ENCODE measurements around the gene CCDC158.

Gene CCDC158

DNA sequence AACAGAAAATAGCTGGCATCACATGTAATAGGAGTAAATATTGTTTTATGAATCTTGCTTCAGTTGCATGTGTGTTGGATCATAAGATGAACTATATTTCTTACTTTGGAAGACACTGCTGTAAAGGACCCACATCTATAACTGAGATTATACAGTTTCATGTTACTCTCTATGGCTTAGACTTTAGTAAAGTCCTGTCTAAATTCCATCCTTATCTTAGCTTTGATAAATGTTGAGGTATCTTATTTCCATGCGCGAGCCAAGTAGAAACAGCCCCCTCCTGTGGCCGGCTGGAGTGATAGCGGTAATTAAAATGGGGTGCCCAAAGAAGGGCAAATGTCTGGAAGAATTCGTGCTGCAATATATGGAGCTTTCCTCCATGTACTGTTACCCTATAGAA, 43.0 kb downstream of the CCDC158 start:
- no peak overlapping the region for H3K4me3 ChIP-seq
- H4K20me1 ChIP-seq: no peaks in the 10 kb centered on the region
- no peak for TF ChIP-seq Cebpa-rat (IDR thresholded peaks at IDR 0.05)
- H3K36me3 ChIP-seq: no peaks in the 10 kb centered on the region
- H3K4me2 ChIP-seq: no peak overlapping the region
- no peaks in the 10 kb centered on the region for H3K27me3 ChIP-seq
- peaks cover 10 to 17% (median 11%) of the 10 kb centered on the region in 11 experiments for H3K9me3 ChIP-seq (replicated peaks in 1 of 11)
- peaks cover 0 to 9% (median 0%) of the 10 kb centered on the region in 10 experiments; a peak in 2 of 20 replicates for H3K4me1 ChIP-seq
- no peak overlapping the region for H3K27ac ChIP-seq
- no peak overlapping the region for H3K9ac ChIP-seq

DNA sequence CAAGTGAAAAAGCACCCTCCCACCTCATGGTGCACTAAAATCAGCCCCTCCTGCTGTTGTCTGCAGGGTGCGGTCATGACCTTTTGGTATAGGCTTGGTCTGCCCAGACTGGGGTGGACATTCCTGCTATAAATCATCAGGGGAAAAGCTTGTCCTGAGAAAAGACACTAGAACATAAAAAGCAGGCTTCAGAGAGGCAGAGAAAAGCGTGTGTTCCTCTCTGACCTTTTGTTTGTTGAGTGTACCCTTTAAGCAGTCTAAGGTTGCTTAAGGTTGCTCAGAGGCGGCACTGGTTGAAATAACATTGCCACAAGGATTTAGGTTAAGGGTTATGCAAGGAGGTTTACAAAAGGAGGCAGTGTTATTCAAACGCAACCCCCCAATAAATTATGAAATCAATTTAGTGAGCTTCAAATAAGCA, 43.5 kb downstream of the CCDC158 start:
- no peak overlapping the region for H3K27ac ChIP-seq
- H3K9ac ChIP-seq: no peak overlapping the region
- H3K4me3 ChIP-seq: no peak overlapping the region
- no peaks in the 10 kb centered on the region for H4K20me1 ChIP-seq
- H3K4me2 ChIP-seq: no peak overlapping the region
- peaks cover 10 to 17% (median 11%) of the 10 kb centered on the region in 11 experiments for H3K9me3 ChIP-seq (replicated peaks in 1 of 11)
- no peaks in the 10 kb centered on the region for H3K27me3 ChIP-seq
- H3K4me1 ChIP-seq: peaks cover 0 to 8% (median 0%) of the 10 kb centered on the region in 10 experiments; a peak in 2 of 20 replicates
- TF ChIP-seq Cebpa-rat (IDR thresholded peaks at IDR 0.05): no peak
- no peaks in the 10 kb centered on the region for H3K36me3 ChIP-seq

DNA sequence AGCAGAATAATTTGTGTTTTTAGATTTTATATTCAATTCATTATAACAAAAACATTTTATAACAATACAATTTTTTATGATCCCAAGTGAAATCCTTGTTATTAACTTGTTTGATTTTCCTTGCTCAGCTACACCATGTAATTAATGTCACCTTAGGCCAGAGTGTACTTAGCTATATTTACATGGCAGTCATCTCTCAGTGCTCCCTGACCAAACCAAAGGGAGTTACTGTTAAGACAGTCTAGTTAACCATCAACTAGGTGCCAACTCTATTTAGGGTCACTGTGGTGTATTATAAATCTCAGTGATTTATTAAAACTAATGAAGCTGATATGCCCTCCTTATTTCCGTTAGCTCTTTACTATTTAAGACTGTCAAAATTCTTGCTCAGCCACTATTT, 44.4 kb downstream of the CCDC158 start:
- Histone ChIP-seq H3K4me2 (no peak overlapping the region), H4K20me1 (no peaks in the 10 kb centered on the region), H3K36me3 (no peaks in the 10 kb centered on the region), H3K9me3 (replicated peaks in 1 of 11) (peaks cover 10 to 17% (median 11%) of the 10 kb centered on the region in 11 experiments), H3K27ac (no peak overlapping the region), H3K4me3 (no peak overlapping the region), H3K9ac (no peak overlapping the region), H3K4me1 (no peaks in the 10 kb centered on the region), H3K27me3 (no peaks in the 10 kb centered on the region)
- no peak for TF ChIP-seq Cebpa-rat (IDR thresholded peaks at IDR 0.05)

GRCh38 chr4:76375703-76376102, 45.2 kb downstream of the CCDC158 start:
- TF ChIP-seq Cebpa-rat (IDR thresholded peaks at IDR 0.05): no peak
- no peaks in the 10 kb centered on the region for H3K27me3 ChIP-seq
- H3K9ac ChIP-seq: no peak overlapping the region
- H3K36me3 ChIP-seq: no peaks in the 10 kb centered on the region
- no peaks in the 10 kb centered on the region for H3K4me1 ChIP-seq
- H3K27ac ChIP-seq: no peak overlapping the region
- peaks cover 3 to 10% (median 5%) of the 10 kb centered on the region in 11 experiments for H3K9me3 ChIP-seq (replicated peaks in 1 of 11)
- H4K20me1 ChIP-seq: no peaks in the 10 kb centered on the region
- no peak overlapping the region for H3K4me3 ChIP-seq
- no peak overlapping the region for H3K4me2 ChIP-seq

DNA sequence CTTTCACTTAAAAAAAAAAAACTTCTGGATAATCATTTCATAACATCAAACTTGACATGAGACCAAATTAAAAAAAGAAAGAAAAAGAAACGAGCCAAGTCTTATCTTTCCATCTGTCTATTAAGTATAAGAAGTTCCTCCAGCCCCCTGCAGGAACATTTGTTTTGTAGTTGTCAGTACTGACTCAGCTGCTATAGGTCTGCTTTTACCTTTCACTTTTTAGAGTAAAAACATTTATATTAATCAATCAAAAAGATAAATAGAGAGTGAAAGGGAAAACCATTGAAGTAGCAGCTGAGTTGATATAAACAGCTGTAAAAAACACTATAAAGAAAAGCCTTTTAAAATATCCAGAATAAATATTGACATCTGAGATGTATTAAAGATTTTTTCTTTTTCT, 46.1 kb downstream of the CCDC158 start:
- H3K27ac ChIP-seq: no peak overlapping the region
- H3K4me2 ChIP-seq: no peak overlapping the region
- H3K4me3 ChIP-seq: no peak overlapping the region
- no peaks in the 10 kb centered on the region for H3K27me3 ChIP-seq
- H4K20me1 ChIP-seq: no peaks in the 10 kb centered on the region
- no peak for TF ChIP-seq Cebpa-rat (IDR thresholded peaks at IDR 0.05)
- H3K4me1 ChIP-seq: no peaks in the 10 kb centered on the region
- no peak overlapping the region for H3K9ac ChIP-seq
- no peaks in the 10 kb centered on the region for H3K36me3 ChIP-seq
- H3K9me3 ChIP-seq (replicated peaks in 1 of 11): 0 out of 22 replicates have a peak, but pooled peaks cover 0 to 1% (median 0%) of the 10 kb centered on the region in 11 experiments

GRCh38 chr4:76373919-76374552, 46.9 kb downstream of the CCDC158 start:
- no peak overlapping the region for H3K27ac ChIP-seq
- H4K20me1 ChIP-seq: no peaks in the 10 kb centered on the region
- TF ChIP-seq Cebpa-rat (IDR thresholded peaks at IDR 0.05): no peak
- no peaks in the 10 kb centered on the region for H3K9me3 ChIP-seq (replicated peaks in 1 of 11)
- H3K4me3 ChIP-seq: no peak overlapping the region
- no peaks in the 10 kb centered on the region for H3K27me3 ChIP-seq
- no peaks in the 10 kb centered on the region for H3K36me3 ChIP-seq
- no peaks in the 10 kb centered on the region for H3K4me1 ChIP-seq
- H3K9ac ChIP-seq: no peak overlapping the region
- no peak overlapping the region for H3K4me2 ChIP-seq

DNA sequence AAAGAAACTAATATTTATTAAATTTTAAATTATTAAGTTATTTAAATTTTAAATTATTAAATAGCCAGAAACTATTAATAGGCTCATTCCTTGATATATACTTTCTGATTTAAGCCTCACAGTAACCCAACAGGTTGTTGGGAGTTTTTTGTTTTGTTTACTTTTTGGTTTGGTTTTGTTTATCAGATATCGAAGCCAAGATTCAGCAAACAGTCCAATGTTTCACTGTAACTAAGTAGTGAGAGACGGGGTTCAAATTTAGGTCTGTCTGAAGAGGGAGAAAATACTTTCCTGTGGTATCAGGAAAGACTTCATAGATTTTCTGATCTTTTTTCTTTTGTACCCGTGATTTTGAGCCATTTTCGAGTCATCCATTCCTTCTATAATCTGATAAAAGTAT, 54.2 kb downstream of the CCDC158 start:
- Histone ChIP-seq H3K4me1 (no peaks in the 10 kb centered on the region), H3K4me3 (no peak overlapping the region), H3K27me3 (no peaks in the 10 kb centered on the region), H3K9me3 (replicated peaks in 1 of 11) (0 out of 22 replicates have a peak, but pooled peaks cover 0 to 4% (median 0%) of the 10 kb centered on the region in 11 experiments), H3K36me3 (no peaks in the 10 kb centered on the region), H3K27ac (no peak overlapping the region), H4K20me1 (no peaks in the 10 kb centered on the region), H3K4me2 (no peak overlapping the region), H3K9ac (no peak overlapping the region)
- TF ChIP-seq Cebpa-rat (IDR thresholded peaks at IDR 0.05): no peak

- Histone ChIP-seq H3K36me3 (no peaks in the 10 kb centered on the region), H3K9ac (no peak overlapping the region), H3K4me3 (no peak overlapping the region), H4K20me1 (no peaks in the 10 kb centered on the region), H3K9me3 (replicated peaks in 1 of 11) (peaks cover 5 to 13% (median 7%) of the 10 kb centered on the region in 11 experiments), H3K27ac (no peak overlapping the region), H3K4me2 (no peak overlapping the region), H3K4me1 (no peaks in the 10 kb centered on the region), H3K27me3 (no peaks in the 10 kb centered on the region)
- no peak for TF ChIP-seq Cebpa-rat (IDR thresholded peaks at IDR 0.05)
These were observed 55.3 kb downstream of the CCDC158 start for GRCh38 chr4:76365636-76366035.

DNA sequence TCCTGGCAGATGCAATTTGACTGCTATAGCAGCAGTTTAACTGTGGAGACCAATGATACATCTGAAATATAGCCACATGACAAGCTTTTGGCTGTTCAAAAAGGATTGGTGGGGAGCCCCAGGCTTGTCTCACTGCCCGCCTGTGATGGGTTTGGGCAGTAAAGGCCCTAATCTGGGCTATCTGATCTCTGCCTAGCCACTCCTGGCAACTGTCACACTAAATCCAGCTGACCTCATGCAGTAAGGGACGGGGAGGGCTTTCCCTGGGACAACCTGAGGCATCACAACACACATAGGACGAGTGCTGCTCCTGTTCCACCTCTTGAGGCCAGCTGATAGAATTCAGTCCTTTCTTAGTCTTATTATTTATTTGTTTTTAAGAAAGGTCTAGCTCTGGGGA, 56.2 kb downstream of the CCDC158 start:
- Histone ChIP-seq H3K27ac (no peak overlapping the region), H3K4me2 (no peak overlapping the region), H3K4me1 (no peaks in the 10 kb centered on the region), H3K4me3 (no peak overlapping the region), H3K36me3 (no peaks in the 10 kb centered on the region; a peak in 1 of 22 replicates), H3K9ac (no peak overlapping the region), H3K27me3 (no peaks in the 10 kb centered on the region), H3K9me3 (replicated peaks in 1 of 11) (peaks cover 13 to 22% (median 16%) of the 10 kb centered on the region in 11 experiments), H4K20me1 (no peaks in the 10 kb centered on the region)
- no peak for TF ChIP-seq Cebpa-rat (IDR thresholded peaks at IDR 0.05)
